Activated naive CD4-positive, alpha-beta T cell treated with anti-CD3 and anti-CD28 coated beads, Interleukin-2, amount 50 U/mL, for 72 hours (primary cell): ENCODE results near the gene GNAZ. TPM values are rescaled to one million over a fixed set of nuclear protein-coding genes. Genes with fewer than 3 reads are reported as not detected.
"Not testable (repeated sequence)": the region's sequence is repeated elsewhere in the genome, so short reads cannot be mapped to it uniquely, and the experiment has no call there.

Experiments
- ATAC-seq, 2 donors: fragments of 150-1000 bp; cut with Tn5 transposase; 2 replicates each; pipeline ENCODE4 v1.10.0; 2021; ENCODE audit warnings: mild to moderate bottlenecking in 2 of 2, moderate library complexity in 2 of 2
- DNase-seq, 2 donors: peaks; one replicate each; pipeline ENCODE4 v3.0.0; 2021 to 2022; ENCODE audit warnings: low spot score in 2 of 2
- H3K27ac Mint-ChIP-seq, 2 donors: one replicate each; pipeline ENCODE4 v1.8.0; 2022; ENCODE audit warnings: mild to moderate bottlenecking in 2 of 2, mixed read lengths in 2 of 2
- H3K36me3 Mint-ChIP-seq, 2 donors: one replicate each; pipeline ENCODE4 v1.8.0; 2022; ENCODE audit warnings: mixed read lengths in 2 of 2
- H3K9me3 Mint-ChIP-seq, 2 donors: one replicate each; pipeline ENCODE4 v1.8.0; 2022; ENCODE audit warnings: mixed read lengths in 2 of 2
- total RNA-seq, 2 donors: library from RNA; stranded (reverse); gene quantifications; one replicate each; pipeline ENCODE4 v1.2.3, GENCODE V29; 2022

Gene GNAZ
- total RNA-seq, 2 donors from 2014 or later, result 0.39 to 0.61 TPM

DNA sequence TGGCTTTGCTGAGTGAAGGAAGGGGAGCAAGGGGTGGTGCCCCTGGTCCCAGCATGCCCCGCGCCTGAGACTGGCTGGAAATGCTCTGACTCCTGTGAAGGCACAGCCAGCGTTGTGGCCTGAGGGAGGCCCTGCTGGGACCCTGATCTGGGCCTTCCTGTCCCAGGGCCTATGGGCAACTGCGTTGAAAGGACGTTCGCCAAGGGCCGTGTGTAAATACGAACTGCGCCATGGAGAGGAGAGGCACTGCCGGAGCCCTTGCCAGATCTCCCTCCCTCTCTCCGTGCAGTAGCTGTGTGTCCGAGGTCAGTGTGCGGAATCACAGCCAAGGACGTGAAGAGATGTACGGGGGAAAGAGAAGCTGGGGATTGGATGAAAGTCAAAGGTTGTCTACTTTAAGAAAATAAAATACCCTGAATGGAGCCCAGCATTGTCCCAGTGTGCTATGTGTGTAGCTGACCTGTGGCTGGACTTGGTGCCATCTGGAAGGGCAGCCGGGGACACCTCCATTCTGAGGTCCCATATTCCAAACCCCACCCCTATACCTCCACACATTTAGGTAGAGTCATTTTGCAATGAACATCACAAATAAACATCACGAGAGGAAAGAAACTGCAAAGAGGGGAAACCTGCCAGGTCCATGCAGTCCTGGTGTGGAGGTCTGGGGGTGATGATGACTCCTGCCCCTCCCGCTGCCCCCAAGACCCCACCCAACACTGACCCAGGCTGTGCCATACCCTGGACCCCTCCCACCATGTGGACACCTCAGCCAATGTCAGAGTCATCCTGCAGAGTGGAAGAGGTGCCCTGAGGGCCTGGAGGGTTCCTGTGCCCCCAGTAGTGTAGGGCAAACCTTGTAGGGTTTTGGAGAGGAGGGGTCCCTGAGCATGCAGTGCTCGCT, 54.5 kb downstream of the GNAZ start:
- no peak overlapping the region for H3K27ac Mint-ChIP-seq
- no peak for ATAC-seq
- H3K9me3 Mint-ChIP-seq, result no peaks in the 10 kb centered on the region
- peaks cover 0 to 2% of the 10 kb centered on the region in 2 donors for H3K36me3 Mint-ChIP-seq
- no peak for DNase-seq

DNA sequence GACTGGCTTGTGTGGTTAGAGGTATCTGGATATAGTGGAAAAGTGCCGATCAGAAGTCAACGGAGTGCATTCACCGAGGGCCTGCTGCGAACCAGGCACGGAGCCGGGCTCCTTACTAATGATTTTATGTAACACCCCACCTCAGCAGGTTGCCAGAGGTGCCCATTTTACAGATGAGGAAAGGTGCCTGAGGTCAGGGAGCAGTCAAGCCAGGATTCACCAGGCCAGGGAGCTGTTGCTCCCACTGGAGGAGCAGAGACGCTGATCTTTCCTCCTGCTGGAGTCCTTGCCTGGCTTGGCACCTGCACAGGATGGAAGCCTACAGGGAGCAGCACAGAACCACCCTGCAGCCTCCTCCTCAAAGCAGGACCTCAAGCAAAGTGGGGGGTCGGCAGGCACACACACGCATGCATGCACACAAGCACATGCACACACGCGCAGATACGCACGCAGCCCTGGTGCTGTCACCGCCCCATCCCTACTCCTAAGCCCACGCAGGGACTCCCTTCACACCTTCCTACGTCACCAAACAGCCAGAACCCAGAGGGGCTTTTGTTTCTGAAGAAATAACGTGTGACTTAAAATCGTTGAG, 55.3 kb downstream of the GNAZ start:
- no peak overlapping the region for H3K27ac Mint-ChIP-seq
- no peaks in the 10 kb centered on the region for H3K36me3 Mint-ChIP-seq
- ATAC-seq (no peak), DNase-seq (no peak)
- no peaks in the 10 kb centered on the region for H3K9me3 Mint-ChIP-seq

DNA sequence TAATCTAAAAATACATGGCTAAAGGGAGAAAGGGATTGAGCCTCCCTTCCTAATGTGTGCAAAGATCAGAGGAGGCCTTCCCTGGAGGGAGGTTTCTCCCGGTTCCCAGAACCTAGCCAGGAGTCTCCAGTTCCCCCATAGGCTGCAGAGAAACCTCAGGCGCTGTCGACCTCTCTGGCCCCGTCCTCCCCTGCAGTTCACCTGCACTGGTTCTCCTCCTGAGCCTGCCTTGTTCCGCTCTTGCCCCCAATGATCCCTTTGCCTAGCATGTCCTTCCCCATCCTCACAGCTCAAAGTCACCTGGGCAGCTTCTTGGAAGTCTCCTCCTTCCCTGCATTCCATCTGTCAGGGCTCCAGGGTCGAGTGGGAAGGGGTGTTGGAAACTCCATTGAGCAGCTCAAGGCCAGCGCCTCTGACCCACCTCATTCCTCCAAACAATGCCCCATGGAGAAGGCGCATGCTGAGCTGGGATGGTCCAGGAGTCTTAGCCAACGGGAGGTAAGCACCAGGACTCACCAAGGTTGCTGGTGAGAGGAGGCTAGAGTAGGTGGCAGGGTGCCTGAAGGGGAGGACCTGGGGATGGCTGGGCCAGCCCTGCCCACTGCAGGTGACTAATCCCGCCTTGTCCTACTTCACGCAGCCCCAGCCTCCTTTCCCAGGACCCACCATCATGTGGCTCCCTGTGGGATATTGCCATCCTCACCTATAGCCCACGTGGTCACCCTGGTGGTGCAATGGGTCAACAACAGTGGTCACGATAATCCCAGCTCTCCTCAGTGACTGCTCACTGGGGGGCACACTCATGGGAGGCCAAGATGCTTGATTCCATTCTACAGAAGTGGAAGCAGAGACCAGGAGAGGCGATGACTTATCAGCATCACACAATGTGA, 56.1 kb downstream of the GNAZ start:
- H3K9me3 Mint-ChIP-seq, result no peaks in the 10 kb centered on the region
- no peak for ATAC-seq
- no peaks in the 10 kb centered on the region for H3K36me3 Mint-ChIP-seq
- no peak for DNase-seq
- no peak overlapping the region for H3K27ac Mint-ChIP-seq

DNA sequence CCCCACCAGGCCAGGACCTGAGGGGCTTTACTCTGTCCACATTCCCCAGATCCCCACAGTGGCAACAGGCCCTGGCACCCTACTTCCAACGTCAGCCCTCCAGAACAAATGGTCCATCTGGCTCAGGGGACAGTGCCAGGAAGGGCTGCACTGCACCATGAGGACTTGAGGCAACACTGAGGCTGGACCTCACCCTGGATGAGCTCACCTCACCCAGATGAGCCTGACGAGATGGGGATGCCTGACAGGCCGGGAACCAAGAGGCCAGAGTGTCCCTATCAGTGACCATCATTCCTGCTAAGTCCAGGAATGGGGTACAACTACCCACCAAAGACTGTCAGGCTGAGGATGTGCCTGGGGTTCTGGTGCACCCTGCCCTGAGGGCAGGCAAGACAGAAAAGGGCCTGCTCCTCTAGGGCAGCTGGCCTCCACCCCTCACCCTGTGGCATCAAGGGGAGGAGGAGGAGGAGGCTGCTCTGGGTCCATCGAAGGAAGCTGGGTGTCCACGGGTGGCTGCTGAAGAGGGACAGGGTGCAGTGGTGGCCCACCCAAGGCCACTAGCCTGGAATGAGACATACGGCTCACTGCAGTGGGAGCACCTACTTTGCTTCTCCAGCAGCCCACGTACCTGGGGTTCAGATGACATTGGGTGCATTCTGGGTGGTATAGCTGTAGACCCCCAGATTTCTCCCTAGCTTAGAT, 56.9 kb downstream of the GNAZ start:
- no peak for DNase-seq
- no peaks in the 10 kb centered on the region for H3K9me3 Mint-ChIP-seq
- H3K36me3 Mint-ChIP-seq, result no peaks in the 10 kb centered on the region
- no peak for ATAC-seq
- H3K27ac Mint-ChIP-seq, result no peak overlapping the region

DNA sequence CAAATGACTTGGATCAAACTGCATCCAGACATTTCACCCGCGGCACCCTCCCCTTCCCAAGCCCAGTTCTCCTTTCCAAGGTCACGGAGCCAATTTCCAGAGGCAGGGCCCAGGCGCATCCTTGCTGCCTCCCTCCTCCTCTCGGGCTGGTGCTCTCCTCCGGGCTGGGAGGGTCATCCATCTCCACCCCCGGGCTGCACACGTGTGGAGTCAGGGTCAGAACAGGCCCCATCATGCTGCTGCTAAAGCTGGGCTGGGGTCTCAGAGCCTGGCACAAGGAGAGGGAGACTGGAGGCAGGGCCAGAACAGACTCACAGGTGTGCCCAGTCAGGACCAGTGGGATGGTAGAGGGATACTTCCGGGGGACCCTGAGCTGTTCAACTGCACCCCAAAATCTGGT, 57.5 kb downstream of the GNAZ start:
- Mint-ChIP-seq H3K9me3 (no peaks in the 10 kb centered on the region), H3K36me3 (no peaks in the 10 kb centered on the region), H3K27ac (no peak overlapping the region)
- DNase-seq (no peak), ATAC-seq (no peak)

DNA sequence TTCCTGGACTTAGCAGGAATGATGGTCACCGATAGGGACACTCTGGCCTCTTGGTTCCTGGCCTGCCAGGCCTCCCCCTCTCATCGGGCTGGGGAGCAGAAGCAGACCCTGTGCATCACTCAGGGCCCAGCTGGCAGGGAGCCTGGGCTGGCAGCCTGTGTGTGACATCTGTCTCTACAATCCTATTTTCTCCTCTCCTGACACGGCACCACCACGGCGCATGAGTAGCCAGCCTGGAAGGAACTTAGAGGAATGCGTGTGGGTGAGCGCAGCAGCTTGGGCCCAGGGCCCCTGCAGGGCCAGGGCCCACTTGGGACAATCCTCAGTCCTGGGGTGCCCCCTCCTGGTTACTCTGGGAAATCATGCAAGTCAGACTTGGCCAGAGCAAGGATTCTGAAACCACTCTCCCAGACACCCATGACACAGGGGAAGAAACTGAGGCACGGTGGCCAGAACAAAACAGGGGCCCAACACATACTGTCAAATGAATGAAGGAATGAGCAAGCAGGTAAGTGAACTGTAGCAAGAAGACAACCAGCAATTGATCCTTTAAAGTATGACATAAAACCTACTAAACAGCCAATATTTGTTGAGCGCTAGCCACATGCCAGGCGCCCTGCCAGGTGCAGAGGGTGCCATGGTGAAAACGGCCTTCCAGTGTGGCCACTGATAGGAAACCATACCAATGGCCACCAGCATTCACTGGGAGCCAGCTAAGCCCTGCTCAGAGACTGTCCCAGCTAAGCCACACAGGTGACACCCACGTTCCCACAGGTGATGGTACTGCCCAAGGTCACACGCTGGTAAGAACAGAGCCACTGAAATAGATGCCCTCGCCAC, 58.2 kb downstream of the GNAZ start:
- Mint-ChIP-seq H3K9me3 (no peaks in the 10 kb centered on the region), H3K27ac (no peak overlapping the region), H3K36me3 (no peaks in the 10 kb centered on the region)
- DNase-seq (peak in 1 of 2 donors; percentile 82), ATAC-seq (peak; percentile 85 to 88)

DNA sequence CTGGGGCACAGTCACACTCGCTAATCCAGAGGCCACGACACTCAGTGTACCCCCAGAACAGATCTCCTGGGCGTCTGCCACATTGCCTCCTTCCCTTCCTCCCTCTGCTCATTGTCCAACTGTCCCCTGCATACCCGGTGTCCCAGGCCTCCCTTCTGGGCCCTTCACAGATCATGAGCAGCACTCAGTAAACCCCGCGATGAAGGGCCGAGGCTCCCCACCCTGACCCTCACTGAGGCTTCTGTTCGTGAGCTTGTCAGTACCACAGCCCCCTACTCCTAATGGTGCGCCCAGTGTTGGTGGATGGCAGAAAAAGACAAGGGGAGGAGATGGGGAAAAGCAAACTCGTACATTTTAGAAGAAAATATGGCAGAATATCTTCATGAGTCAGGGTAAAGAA, 58.8 kb downstream of the GNAZ start:
- no peak for ATAC-seq

DNA sequence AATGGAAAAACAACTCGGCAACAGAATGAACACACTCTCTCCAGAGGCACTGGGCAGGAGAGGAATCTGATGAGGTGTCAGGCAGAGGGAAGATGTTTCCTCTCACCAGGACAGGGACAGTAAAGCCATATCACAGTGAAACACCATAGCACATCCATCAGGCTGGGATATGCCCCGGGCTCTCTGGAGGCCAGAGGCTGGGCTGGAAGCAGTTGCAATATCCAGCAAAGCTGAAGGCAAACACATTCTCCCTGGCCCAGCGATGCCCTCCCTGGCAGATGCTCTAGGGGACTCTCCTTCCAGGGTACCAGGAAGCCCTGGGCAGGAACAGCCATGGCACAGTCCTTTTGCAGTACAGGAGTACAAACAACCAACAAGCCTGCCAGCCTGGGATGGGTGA, 60.4 kb downstream of the GNAZ start:
- DNase-seq (no peak), ATAC-seq (no peak)
- H3K27ac Mint-ChIP-seq, result no peak overlapping the region
- no peaks in the 10 kb centered on the region for H3K36me3 Mint-ChIP-seq
- H3K9me3 Mint-ChIP-seq, result no peaks in the 10 kb centered on the region

More for the DNA sequence above, 58.8 kb downstream of the GNAZ start:
- H3K36me3 Mint-ChIP-seq, result no peaks in the 10 kb centered on the region
- no peak for DNase-seq
- no peak overlapping the region for H3K27ac Mint-ChIP-seq
- H3K9me3 Mint-ChIP-seq, result no peaks in the 10 kb centered on the region

DNA sequence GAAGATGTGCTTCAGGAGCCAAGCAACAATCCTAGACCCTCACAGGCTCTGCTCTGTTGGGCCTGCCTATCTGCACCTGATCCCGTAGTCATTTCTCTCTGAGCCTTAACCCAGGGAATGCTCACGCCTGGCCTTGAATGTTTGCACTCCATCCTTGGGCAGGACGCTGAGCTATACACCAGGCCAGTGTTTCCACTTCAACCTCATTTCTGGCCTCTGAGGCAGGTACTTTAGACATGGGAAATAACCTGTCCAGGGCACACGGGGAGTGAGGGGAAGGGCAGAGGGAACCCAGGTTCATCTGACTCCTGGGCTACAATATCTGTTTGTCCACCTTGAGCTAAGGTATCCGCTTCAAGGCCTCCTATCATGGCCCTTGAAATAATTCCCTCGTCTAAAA, 61.6 kb downstream of the GNAZ start:
- no peak for ATAC-seq
- H3K27ac Mint-ChIP-seq, result no peak overlapping the region
- no peaks in the 10 kb centered on the region for H3K36me3 Mint-ChIP-seq
- no peaks in the 10 kb centered on the region for H3K9me3 Mint-ChIP-seq
- DNase-seq, result no peak

DNA sequence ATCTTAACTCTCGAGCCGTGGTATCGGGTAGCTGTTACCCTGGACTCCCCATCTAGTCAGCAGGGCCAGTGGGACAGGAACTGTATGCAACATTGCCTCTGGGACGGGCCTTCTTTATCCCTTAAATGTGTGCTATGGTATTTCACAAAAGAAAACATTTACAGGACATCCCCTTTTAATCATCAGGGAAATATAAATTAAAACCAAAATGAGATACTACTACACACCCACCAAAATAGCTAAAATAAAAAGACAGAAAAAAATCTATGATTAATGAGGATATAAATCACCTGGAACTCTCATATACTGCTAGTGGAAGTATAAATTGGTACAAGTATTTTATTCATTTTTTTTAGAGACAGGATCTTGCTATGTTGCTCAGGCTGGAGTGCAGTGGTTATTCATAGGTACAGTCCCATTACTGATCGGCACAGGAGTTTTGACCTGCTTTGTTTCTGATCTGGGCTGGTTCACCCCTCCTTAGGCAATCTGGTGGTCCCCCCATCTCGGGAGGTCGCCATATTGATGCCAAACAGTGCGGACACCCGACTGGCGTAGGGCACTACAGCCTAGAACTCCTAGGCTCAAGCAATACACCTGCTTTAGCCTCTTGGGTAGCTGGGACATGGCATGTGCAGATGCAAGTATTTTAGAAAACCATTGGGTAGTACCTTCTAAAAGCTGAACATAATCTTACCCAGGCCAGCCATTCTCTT, 62.2 kb downstream of the GNAZ start:
- ATAC-seq (no peak), DNase-seq (no peak)
- Mint-ChIP-seq H3K36me3 (no peaks in the 10 kb centered on the region), H3K9me3 (no peaks in the 10 kb centered on the region), H3K27ac (peak overlapping the region in 1 of 2 donors; percentile 55)

DNA sequence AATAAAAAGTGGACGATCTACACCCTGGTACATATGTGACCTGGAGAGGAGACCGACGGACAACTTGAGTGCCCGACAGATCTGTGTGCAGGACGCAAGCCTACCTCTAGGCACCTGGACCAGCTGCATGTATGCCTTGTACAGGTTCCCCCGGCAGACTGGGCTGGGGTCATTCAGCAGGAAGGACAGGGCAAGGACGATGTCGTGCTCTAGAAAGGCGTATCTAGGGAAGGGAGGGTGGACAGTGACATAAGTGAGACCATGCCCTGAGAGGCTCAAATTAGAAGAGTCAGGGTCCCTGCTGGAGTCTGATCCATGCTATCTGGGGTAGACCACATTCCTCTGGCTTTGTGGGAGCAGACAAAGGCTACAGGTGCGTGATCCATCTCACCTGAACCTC, 63.6 kb downstream of the GNAZ start:
- no peak for ATAC-seq
- no peaks in the 10 kb centered on the region for H3K9me3 Mint-ChIP-seq

DNA sequence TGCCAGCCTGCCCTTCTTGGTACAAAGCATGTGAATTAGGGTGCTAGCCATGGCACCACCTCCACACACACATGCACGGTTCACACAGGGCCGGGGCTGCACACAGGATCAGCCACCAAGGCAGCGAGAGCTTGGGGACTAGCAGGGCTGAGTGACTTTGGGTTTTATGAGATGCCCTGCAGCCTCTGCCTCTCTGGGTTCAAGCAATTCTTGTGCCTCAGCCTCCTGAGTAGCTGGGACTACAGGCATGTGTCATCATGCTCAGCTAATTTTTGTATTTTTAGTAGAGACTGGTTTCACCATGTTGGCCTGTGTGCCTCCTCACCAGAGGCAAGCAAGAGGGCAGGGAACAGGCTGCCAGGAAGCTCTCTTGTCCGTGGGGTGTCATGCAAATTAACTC, 66.7 kb downstream of the GNAZ start:
- ATAC-seq, H3K9me3 Mint-ChIP-seq, H3K36me3 Mint-ChIP-seq, DNase-seq: not testable (repeated sequence)
- H3K27ac Mint-ChIP-seq, result peak overlapping the region; percentile 44 to 84

More for the DNA sequence above, 63.6 kb downstream of the GNAZ start:
- no peaks in the 10 kb centered on the region for H3K36me3 Mint-ChIP-seq
- DNase-seq, result no peak
- H3K27ac Mint-ChIP-seq, result no peak overlapping the region

DNA sequence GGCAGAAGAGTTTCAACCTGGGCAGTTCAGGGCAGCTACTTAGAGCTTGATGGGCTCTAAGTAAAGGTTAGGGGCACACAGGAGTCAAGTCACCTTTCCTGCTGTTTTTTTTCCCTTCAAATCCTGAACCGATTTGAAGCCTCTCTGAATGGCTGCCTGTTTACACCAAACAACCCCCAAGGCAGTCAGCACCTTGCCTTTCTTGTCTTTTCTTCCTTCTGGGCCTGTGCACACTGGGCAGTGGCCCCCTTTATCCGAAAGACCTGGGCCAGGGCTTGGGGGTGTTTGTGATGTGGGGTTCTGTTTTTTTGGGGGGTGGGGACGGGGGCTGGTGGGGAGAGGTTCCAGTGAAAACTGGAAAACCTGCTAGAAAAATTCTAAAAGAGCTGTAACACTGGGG, 67.1 kb downstream of the GNAZ start:
- DNase-seq, result no peak
- Mint-ChIP-seq H3K27ac (peak overlapping the region; percentile 84 to 93), H3K9me3 (no peaks in the 10 kb centered on the region), H3K36me3 (no peaks in the 10 kb centered on the region)
- ATAC-seq, result no peak

DNA sequence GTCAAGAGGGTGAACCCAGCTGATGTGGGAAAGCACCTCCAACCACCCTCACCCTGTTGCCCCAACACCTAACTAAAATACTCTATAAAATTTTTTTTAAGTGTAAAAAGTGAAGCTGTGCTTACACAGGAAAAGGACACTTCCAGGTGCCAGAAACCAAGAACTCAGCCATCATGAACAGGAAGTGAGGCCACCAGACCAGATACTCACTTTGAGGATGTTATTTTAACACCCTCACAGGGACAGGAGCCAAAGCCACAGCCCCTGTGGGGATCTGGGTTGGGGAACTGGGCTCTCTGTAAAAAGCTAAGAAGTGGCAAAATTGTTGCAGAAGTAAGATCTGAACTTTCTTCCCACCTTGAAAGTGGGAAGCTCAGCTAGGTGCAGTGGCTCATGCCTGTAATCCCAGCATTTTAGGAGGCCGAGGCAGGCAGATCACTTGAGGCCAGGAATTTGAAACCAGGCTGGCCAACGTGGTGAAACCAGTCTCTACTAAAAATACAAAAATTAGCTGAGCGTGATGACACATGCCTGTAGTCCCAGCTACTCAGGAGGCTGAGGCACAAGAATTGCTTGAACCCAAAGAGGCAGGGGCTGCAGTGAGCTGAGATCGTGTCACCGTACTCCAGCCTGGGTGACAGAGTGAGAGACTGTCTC, 67.7 kb downstream of the GNAZ start:
- peak overlapping the region; percentile 84 to 93 for H3K27ac Mint-ChIP-seq
- H3K9me3 Mint-ChIP-seq, result no peaks in the 10 kb centered on the region
- ATAC-seq, result peak in 1 of 2 donors; percentile 27
- DNase-seq, result peak in 1 of 2 donors; percentile 27
- no peaks in the 10 kb centered on the region for H3K36me3 Mint-ChIP-seq
